HG02623 (cell line): Measurements from ENCODE around the gene PFKL.

Source experiments
- ATAC-seq: cut with Tn5 transposase; IDR thresholded peaks from one replicate; pipeline ENCODE4 v1.9.1; 2021; ENCODE audit warnings: moderate library complexity; ENCODE audit not compliant: unreplicated experiment

The PFKL gene

DNA sequence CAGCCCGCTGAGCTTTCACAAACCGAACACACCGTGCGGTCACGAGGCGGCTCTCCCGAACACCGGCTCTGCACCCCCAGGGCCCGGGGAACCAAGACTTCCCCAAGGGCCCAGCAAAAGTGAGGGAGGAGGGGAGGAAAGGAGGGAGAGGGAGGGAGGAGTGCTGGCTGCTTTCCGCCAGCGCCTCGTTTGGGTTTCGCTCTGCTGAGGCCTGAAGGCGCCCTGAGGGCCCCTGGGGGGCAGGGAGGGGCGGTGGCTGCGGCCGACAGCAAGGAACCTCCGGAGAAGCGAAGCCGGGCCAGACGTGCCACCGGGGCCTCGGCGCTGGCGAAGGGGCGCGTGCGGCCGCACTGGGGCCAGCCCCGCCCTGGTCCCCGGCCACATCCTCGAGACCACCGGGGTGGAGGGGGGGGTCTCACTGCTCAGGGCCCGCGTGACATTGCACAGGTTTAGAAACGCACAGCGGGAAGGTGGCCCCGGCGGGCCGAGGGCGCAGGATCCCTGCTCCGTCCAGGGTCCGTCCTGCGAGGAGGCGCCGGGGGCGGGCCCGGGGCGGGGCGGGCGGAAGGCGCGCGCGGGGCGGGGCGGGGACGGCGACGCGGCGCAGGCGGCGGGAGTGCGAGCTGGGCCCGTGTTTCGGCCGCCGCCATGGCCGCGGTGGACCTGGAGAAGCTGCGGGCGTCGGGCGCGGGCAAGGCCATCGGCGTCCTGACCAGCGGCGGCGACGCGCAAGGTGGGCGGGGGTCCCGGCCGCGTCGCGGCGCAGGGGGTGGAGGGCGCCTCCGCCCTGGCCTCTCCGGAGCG is at the start of gene PFKL:
TSS of gene PFKL (plus strand) at position 596 of the 804 bp plus-strand sequence. CDS start at position 649, 53 bp downstream.
- peak; percentile 49 for ATAC-seq

DNA sequence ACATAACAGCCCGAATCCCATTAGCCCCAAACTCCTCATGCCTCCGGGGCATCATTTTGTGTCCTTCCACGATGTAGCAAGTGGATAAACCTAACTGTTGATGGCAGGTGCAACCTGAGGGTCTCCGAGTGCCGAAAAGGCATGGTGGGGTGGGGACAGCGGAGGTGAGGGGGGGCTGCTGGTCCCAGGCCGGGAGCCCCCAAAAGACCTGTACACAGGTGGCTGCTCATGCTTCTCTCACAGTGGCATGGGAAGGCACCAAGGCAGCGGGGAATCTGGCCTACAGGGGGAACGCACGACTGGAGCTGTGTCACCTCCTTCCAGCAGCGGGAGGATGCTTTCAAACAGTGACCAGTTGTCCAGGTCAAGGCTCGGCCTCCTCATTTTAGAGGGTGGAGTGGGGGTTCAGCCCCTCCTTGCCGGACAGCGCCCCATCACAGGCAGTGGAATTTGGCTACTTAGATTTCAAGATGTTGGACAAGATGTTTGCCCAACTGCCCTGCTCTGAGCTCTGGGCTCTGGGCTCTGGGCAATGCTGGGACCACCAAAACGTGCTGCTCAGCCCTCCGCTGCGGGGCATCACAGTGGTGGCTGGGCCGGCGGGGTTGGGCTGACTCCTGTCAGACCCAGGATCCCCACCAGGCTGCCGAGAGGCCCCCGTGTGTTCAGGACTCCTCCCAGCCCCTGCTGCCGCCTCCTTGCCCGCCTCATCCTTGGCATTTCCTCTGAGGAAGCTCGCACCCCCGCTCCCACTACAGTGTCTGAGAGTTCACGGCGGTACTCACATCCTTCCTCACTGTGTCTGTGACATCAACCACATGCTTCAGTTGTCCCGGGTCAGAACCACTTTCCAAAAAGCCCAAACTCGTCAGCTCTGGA is 45.8 kb upstream of the PFKL start:
- no peak for ATAC-seq

DNA sequence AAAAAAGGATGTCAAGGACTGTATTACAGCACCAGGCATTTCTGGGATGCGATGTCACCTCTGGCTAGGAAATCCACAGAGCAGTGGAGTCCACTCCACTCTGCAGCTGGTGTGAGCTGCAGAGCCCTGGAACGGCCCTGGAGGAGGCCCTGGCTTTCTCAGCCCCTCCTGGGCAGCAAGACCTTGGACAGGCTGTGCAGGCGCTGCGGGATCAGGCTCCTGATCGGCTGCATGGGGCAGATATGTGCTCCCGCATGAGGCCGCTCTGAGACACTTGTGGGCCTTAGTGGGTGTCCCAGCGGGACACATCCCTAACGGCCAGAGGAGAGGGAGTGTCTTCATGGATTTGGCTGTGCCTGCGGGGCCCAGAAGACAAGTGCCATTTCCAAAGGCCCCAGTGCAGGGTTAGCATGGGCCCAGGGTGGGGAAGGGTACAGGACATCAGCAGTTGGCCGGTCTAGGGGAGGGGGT is 44.3 kb upstream of the PFKL start:
- ATAC-seq: no peak

DNA sequence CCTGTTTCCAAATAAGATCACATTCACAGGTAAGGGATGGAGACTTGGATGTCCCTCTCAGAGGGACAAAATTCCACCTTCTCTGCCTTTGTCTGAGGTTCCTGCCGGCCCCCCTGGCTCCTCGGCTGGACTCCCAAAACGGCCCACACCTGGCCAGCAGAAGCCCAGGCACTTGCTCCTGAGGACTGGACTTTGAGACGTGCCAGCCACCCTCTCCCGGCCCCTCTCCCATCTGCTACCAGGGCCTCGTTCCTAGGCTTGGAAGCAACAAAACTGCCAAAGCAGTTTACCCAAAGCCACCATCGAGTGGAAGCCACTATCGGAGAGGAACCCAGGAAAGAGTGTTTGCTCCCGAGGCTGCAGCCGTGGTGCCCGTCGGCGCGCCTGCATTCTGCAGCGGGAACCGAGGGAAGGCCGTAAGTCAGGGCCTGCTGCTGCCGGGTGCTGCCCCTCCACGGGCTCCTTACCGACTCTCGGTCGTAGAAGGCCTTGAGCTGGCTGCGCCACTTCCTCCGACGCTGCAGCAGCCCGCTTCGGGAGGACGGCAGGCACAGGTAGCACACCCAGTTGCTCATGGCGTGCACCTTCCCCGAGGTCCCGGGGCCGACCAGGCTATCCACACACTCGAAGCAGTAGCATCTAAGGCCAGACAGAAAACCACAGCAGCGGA is 41.7 kb upstream of the PFKL start:
- ATAC-seq: no peak

DNA sequence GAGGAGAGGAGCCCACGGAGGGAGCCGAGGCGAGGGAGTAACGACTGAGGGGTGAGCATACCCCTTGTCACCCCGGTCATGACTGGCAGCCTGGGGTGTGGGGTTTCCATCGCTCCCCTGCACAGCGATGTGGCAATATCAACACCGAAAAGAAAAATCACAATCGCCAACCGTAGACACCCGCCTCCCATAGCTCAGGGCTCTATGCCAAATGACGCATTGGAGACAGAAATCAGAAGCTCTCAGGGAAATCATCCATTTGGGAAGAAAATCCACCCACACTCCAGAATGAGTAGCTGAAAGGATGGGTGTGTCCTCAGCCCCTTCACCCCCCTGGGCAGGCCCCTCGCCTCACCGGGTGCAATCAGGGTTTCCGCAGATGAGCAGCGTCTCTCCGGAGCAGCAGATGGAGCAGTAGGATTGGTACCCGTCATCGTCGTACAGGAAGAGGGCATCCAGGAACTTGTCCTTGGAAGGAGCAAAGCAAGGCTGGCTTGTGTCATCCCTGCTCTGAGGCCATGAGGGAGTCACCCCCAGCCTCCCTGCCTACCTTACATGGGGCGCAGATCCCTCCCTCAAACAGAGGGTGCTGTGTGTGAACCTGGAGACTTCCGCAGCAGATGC is 40.7 kb upstream of the PFKL start:
- ATAC-seq: no peak

- ATAC-seq: no peak
Observed at GRCh38 chr21:44260066-44260465, 39.8 kb upstream of the PFKL start.

- ATAC-seq: no peak
Observed at GRCh38 chr21:44260791-44261631, 38.8 kb upstream of the PFKL start.

DNA sequence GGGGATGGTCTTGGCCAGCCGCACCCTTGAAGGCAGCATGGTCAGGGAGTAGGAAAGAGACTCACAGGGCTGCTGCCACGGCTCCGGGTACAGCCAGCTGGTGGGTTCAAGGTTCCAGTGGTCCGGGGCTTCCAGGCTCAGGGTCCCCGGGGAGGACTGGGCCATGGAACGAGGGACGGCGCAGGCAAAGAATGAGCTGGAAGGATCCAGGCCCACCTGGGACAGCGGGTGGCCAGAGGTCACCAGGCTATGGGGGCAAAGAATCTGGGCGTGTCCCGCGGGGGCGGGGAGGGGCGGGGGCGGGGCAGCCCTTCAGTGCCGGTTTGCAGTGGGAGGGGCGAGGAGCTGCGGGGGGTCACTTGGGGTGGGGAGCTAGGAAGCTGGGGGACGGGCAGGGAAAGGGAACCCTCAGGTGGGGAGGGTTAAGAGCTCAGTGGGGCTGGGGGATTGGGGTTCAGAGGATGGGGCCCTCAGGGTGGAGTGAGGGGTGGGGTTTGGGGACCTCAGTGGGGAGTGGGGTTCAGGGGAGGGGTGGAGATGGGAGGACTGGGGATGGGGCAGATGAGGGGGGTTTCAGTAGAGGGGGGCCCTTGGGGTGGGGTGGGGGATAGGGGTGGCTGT is 38.1 kb upstream of the PFKL start, which contains the start of gene DNMT3L:
TSS of gene DNMT3L (minus strand) at position 223 of the 621 bp plus-strand sequence. CDS start 638 bp downstream, outside the sequence.
- ATAC-seq: no peak

DNA sequence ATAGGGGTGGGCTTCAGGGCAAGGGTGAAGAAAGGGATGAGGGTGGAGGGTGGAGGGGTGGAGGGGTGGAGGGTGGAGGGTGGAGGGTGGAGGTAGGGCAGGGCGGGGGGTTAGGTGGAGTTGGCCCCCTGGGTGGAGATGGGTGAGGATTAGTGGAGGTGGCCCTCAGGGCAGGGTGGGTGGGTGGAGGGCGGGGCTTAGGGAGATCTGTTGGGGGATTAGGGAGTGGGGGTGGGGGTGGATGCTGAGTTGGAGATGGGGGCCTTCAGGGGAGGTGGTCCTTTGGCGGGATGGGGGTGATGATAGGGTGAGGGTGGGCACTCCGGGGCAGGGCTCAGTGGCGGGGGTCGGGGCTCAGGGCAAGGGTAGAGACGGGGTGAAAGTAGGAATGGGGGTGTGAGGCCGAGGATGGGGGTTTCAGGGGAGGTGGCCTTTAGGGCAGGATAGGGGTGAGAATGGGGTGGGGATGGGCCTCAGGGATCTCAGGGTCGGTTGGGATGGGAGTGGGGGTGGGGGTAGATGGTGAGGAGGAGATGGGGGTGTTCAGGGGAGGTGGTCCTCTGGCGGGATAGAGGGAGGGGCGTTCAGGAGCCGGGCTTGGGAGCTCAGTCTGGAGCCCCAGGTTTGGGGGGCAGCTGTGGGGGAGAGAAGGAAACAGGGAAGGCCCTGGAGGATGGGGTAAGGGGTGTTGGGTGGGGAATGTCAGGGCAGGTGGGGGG is 37.4 kb upstream of the PFKL start:
- no peak for ATAC-seq

GRCh38 chr21:44263221-44263760 is 36.6 kb upstream of the PFKL start:
- no peak for ATAC-seq

- no peak for ATAC-seq
Observed at GRCh38 chr21:44263768-44264167, 36.1 kb upstream of the PFKL start.

- no peak for ATAC-seq
Observed at GRCh38 chr21:44265734-44266270, 34.1 kb upstream of the PFKL start.

GRCh38 chr21:44267655-44268142 is 32.2 kb upstream of the PFKL start:
- ATAC-seq: no peak

DNA sequence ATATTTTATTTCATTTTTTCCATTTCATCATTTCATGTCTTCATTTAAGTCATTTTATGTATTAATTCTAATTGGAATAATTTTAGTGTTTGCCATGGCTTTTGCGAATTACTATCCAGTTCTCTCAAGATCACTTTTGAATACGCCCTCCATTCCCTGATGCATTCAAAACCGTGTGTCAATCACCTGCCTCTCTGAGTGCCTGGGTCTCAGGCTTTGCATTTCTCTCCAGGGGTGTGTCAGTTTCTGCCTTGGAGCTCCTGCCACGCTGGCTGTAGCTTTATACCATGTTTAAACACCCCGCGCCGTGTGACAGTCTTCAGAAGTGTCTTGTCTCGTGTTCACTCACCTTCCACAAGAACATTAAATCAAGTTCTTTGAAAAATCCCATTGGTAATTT is 30.8 kb upstream of the PFKL start:
- no peak for ATAC-seq

GRCh38 chr21:44271558-44272283 is 28.1 kb upstream of the PFKL start:
- ATAC-seq: no peak

DNA sequence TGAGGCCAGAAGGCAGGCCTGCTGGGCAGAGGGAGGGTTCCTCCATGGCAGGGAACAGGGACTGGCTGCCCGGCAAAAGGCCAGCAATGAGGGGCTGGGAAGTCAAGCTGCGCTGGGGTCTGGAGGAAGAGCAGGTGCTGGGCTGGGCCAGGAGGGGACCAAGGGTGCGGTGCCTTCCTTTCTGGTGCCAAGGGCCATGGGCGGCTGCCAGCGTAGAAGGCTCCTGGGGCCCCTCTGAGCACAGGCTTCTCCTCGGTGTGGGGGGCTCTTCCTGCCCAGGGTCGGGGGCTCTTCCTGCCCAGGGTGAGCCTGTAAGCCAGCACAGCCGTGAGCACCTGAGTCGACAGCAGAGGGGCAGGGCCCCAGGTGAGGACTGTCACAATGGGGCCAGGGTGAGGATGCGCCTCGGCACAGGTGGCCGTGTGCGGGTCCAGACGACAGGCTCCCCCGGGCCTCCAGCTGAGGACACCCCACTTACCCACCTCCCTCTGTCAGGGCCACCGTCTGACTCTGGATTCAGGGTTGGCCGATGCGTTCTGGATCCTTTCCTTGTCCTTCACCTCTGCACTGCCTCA is 27.5 kb upstream of the PFKL start:
- no peak for ATAC-seq

DNA sequence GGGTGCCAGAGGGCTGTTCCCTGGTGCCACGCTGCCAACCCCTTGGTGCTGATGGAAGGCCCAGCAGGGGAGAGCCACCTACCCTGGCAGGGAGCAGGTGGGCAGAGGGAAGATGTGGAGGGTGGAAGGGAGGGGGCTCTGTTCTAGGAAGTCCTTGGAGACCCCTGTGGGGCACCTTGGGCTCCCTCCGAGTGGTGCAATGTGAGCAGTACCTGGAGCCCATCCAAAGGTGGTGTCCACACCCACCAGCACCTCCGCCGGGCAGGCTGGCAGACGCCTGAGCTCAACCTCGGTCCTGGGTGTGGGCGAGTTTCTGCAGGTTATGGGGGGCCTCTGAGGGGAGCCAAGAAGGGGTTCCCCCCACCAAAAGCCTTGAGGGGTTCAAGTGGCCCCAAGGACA is 26.8 kb upstream of the PFKL start:
- no peak for ATAC-seq
